HG02885 (cell line): ENCODE results near the gene ADCY7.
"Not testable (repeated sequence)": the region's sequence is repeated elsewhere in the genome, so short reads cannot be mapped to it uniquely, and the experiment has no call there.

Experiments used
- ATAC-seq: cut with Tn5 transposase; IDR thresholded peaks from one replicate; pipeline ENCODE4 v1.9.1; 2021; ENCODE audit warnings: mild to moderate bottlenecking; ENCODE audit not compliant: unreplicated experiment, poor library complexity

Gene ADCY7

DNA sequence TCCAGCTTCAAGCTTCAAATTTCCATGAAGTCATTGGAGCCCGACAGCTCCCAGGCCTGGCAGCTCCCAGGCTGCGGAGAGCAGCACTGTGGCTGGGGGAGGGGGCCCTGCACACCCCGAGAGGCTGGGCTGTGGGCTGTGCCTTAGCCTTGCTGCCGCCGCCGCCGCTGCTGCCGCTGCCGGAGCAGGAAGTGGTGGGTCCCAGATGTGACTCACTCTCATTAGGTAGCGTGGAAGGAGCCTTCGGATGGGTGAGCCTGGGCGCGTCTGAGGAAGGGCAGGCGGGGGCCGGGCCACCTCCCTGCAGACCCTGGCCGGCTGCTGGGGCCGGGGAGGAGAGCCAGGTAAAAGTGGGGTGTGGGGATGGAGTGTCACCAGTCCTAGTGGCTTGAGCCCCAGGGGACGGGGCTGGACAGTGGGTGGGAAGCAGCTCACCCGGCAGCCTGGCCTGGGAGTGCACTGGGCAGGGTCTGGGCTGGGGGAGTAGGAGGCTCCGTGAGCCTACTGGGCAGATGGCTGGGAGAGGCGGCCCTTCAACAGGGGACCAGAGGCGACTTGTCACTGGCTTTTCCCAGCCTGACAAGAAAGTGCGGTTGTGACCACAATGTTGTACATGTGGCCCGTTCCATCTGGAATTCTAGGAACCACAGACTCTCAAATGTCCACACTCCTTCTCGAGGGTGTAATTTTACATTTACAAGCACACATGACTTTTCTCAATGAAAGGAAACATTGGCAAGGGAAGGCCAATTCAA is at the start of gene ADCY7:
ADCY7 (plus strand) TSS at position 215 of the 755 bp plus-strand sequence. CDS start 21,629 bp downstream, outside the sequence.
- peak; percentile 87 for ATAC-seq

DNA sequence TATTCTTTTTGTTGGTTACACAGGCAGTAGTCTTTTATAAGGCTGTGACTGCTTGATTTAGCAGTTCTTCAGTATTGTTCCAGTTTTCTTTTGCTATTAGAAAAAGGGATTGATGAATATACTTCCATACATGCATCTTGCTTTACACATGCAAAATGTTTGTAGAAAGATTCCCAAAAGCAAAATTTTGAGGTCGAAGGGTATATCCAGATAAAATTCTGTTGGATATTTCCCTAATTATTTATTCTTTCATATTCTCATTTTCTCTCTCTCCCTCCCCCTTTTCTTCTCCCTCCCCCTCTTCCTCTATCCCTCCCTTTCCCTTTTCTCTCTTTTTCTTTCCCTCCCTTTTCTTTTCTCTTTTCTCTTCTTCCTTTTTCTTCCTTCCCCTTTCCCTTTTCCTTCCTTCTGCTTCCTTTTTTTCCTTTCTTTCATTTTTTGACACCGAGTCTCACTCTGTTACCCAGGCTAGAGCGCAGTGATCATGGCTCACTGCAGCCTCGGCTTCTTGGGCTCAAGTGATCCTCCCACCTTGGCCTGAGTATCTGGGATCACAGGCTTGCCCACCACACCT is 46.9 kb upstream of the ADCY7 start:
- no peak for ATAC-seq

DNA sequence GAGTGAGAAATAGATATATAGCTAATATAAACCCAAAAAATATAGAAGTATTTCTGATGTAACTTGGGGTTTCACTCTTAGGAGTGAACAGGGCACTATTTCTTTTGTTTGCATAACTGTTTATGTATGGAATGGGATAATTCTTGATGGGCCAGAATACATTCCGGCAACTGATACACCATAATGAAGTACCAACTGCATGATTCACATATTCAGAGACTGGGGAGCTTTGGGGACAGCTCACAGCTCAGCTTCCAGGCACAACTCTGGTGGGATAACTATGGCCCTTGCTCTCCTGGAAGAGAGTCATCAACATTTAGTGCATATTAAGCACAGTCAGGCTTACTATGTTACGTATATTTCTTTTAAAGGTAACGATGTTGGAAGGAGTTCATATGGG is 42.1 kb upstream of the ADCY7 start:
- ATAC-seq: no peak

DNA sequence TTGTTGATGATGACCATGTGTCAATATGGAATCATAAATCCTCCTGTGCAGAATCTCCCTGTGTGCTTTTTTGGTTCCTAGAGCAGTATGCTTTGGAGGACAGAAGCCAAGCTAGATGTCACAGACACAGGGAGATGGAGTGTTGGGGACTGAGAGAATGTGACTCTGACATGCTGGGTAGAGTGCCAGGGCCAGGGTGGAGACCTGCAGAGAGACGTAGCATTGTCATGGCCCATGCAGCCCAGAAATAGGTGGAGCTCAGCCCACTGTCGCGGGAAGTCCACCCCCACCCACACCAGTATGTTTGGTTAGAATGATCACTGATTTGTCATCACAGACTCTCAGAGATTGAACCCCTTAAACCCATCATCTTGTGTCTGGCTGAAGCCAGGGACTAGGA is 39.2 kb upstream of the ADCY7 start:
- ATAC-seq: no peak

DNA sequence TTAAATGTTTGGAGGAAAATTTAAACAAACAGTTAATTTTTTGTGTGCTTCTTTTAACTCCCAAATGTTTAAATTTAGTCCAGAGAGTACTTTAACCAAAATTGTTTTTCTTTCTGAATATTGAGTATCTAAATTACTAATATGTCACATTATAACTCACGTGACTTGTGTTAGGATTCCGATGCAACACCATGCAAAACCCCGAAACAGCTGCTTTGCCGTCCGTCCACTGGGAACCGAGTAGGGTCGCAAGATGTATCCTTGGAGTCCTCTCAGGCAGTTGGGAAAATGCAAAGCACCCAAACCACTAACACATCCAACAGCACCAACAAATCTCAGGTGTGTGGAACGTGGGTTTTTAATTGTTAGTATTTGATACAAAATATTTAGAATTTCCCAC is 38.7 kb upstream of the ADCY7 start:
- ATAC-seq: no peak

DNA sequence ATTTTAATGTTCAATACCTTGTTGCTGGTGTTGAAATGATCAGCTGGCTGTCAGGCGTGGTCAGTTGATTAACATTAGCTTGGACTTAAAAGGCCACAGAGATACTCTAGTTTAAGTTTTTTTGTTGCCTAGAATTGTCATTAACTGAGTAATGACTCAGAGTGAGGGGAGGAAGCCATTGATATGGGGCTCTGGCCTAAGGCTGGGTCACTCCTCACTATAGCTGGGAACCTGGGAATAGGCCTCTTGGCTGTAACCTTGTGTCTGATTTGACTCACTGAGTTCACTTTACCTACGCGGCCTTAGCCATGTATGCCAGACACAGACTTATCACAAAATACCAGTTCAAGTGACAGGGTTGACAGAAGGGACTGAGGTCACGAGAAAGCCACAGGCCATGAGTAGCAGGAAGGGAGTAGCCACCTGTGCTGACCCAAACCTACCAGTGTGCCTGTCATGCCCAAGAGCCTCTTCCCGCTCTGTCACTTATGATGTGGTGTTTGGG is 37.9 kb upstream of the ADCY7 start:
- no peak for ATAC-seq

DNA sequence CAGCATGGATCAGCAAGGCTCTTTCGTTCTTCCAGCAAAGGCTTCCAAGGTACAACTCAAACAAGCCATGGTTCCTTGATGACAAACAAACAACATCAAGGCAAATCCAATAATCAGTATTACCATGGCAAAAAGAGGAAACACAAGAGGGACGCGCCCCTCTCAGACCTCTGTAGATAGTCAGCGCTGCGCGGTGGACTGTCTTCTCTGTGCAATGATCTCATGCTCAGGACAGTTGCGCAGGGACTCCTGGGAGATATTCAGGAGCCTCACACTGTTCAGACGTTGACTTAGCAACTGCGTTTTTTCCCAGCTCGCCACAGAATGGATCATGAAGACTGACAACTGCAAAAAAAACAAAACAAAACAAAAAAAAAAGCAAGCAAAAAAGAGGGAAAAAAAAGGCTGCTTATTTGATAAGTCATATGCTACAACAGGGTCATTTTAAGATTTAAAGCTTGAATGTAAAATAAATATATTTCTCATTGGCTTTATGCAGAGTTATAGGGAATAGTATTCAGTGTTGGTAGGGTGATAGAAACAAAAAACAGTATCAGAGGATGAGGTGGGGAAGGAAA is 37.1 kb upstream of the ADCY7 start:
- no peak for ATAC-seq

DNA sequence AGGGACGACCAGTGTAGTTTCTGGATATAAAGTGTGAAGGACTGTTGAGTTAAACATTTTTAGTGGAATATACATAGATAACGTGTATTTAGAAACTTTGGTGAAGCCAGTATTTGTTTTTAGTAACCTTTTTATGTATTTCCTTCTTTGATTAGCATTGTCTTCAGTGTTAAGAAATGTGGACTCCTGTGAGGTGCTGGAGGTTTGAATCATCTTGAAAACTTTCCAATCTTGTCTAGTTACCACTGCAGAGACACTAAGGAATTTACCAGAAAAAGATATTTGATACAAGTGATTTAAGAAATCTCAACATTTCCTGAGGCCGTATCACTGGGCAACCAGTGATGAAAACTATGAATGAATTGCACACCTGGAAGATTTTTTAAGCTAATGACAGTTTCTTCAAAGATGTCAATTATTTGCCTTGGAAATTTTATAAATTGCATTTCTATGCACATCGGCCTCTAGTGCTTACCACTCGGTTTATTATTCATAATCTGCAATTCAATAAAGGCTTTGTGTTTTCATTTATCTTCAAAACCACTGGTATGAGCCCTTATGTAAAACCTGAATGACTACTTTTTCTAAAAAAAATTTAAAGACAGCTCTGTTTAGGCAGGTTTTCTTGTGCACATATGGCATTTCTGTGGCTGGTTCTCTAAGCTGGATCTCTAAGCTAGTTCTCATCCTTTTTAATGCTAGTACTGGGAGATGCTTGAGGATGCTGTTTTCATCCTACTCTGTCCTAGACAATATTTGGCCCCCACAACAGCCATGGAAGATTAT is 31.4 kb upstream of the ADCY7 start:
- ATAC-seq: no peak

DNA sequence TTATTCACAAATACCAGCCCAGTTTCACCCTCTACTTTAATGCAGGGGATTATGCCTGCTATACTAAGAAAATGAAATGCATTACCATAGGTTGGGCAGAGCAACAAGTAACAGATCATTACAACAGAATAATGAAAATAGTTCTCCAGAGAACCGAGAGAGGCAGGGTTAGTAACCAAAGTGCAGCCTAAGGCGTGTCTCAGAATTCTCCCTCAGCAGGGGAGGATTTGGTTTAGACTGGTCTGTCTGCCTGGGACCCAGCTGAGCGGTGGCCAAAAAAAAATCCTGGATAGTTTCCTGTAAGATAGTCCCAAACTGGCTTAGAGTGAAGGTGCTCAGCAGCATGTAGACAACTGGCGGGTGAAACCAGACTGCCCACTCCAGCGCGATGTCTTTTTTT is 30.8 kb upstream of the ADCY7 start:
- no peak for ATAC-seq

DNA sequence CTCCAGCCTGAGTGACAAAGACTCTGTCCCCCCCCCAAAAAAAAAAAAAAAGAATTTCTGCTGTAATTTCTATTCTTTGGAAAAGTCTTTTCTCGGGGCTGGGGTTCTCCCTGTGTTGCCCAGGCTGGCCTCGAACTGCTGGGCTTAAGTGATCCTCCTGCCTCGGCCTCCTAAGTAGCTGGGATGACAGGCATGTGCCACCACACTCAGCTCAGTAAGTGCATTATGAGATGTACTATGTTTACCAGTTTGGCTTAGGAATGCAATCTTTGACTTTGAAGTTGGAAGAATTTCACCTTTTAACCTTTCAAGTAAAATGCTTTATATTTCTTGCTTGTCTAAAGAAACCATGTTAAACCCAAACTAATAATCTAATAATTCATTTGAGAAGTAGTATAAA is 28.0 kb upstream of the ADCY7 start:
- ATAC-seq: no peak

DNA sequence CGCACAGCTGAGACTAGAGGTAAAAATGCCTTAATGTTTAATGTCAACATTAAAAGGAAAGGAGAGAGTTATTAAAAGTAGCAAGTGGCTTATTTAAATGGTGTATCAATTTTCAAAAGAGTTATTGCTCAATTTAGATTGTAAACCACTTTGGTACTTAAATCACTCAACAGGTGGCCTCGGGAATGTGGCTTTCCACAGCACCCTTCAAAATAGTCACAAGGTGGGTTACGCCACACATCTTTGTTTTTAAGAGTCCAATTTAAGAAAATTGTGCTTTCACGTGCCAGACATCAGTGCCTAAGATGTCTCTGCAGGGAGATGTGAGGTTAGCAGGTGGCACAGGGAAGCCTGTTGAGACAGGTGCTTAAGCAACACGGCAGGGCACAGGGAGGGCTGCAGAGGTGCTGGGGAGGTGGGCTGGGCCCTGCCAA is 27.5 kb upstream of the ADCY7 start:
- no peak for ATAC-seq

DNA sequence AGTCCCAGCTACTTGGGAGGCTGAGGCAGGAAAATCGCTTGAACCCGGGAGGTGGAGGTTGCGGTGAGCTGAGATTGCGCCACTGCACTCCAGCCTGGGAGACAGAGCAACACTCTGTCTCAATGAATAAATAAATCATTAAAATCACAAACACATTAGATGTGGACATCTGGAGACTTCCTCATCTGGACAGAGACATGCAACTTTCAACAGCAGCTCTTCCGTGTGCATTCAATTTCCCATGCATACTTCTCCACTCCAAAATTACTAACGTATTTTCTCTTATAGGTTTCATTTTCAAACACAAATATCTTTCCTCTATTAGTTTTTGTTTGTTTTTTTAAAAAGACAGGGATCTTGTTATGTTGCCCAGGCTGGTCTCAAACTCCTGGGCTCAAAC is 23.3 kb upstream of the ADCY7 start:
- ATAC-seq: not testable (repeated sequence)

DNA sequence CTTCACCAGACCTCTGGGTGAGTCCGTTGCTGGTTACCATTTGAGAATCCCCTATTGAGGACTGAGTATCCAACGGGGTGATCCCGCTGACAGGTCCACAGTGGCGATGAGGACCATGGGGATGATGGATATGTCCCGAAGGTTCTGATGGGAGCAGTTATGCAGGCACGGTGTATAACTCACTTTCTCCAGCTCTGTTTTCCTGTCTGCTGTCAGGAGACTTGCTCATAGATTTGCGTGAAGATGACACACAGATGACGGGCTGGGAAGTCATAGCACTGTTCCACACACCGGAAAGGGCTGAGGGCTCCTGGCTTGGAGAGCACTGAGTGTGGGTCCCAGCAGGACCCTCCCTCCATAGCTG is 22.2 kb upstream of the ADCY7 start:
- no peak for ATAC-seq

DNA sequence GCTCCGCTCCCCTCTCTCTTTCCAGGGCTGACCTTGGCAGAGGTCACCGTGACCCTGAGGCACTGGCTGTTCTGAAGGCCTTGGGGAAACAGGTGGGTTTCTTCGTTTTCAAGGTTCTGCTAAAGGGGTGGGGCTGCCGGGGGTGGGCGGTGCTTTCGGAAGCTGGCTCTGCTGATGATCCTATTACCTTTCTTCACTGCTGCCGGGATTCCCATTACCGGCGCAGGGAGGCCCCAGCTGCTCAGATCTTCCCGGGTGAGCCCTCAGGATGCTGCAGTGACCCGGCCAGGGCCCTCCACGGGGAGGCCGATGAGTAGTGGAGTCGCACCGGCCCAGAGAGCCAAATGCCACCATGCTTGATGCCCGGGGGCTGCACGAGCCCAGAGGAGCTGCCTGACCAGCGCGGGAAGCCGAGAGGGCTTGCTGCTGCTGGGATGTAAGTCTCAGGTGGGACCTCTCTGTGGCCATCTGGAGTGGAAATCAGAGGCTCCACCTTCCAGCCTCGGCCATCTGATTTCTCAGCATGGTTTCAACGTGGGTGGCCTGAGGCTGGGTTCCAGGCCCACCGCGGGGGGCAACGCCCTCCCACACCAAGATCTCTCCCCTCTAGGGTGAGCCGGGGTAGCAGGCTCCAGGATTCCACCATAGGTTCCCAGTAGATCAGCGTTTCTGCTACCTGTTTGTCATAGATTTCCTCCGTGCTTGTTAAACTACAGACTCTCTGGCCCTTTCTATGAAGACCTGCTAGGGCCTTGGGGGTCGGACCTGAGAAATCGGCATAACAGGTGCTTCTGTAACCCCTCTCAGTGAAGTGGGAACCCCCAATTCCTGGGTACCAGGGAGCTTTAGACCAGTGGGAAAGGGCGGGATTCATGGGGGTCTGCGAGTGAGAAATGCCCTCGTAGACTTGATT is 21.6 kb upstream of the ADCY7 start:
- ATAC-seq: no peak

DNA sequence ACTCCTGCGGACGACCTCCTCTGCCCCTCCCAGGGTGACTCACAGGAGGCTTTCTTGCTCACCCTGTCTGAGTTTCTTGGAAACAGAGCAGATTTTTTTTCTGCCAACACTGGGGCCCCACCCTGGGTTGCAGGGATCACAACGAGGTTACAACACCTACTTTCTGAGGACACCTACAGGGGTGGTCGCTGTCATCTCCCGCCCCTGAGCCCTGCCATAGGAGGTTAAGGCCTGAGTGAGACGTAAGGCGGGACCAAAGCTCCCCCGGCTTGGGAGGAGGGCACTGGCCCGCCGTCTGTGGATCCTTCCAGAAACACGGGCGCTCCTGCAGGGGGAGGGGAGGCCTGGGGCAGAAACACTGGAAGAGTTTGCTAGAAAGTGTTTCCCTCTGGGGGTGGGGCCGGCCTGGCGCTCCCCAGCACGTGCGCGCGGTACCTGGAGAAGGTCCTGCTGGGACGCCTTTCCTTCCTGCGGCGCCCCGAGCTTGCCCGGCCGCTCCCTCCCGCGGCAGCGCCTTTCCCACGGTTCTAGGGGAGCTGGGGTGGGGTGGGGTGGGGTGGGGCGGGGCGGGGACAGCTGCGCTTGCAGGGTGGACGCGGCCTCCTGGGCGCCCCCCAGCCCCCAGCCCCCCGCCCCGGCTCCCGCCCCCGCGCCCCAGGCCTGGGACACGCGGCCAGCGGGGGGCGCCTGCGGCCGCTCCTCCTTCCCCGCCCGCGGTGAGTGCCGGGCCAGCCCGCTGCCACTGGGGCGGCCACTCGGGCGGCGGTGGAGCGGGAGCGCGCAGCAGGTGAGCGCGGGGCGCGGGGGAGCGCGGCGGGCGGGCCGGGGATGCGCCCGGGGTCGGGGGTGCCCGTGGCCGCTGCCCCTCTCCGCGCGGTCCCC is 20.7 kb upstream of the ADCY7 start:
- ATAC-seq: peak; percentile 84

DNA sequence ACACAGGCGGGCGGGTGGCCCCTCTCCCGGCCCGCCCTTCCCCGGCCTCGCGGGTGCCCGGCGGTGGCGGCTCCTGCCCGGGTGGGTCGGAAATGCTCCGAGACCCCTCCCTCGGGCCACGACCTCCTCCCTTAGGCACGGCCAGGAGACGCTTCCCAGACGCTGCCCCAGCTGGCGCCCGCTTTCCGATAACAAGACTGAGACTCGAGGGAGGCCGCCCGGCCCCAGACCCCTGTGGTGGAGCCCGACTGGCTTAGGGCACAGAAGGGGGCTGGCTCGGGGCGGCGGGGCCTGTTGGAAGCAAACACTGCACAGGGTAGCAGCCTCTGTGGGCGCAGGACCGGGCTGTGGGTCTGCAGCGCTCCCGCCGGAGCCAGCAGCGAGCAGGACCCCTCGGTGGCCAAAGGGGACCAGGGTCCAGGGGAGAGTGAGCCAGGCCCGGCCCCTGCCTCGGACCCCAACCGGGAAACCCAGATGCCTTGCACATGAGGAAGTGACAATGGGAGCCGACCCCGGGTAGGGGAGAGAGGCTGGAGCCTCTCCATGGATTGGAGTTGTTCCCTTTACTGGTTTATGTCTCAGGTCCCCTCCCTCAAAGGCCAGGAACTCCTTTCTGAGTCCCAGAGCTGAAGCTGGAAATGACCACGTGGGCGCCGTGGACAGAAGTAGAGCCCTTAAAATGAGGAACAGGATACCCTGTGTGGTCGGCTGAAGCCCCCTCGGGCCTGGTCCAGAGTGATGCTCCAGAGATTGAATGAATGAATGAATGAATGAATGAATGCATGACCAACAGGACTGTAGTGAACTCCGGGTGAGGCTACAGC is 19.8 kb upstream of the ADCY7 start:
- ATAC-seq: peak; percentile 23

DNA sequence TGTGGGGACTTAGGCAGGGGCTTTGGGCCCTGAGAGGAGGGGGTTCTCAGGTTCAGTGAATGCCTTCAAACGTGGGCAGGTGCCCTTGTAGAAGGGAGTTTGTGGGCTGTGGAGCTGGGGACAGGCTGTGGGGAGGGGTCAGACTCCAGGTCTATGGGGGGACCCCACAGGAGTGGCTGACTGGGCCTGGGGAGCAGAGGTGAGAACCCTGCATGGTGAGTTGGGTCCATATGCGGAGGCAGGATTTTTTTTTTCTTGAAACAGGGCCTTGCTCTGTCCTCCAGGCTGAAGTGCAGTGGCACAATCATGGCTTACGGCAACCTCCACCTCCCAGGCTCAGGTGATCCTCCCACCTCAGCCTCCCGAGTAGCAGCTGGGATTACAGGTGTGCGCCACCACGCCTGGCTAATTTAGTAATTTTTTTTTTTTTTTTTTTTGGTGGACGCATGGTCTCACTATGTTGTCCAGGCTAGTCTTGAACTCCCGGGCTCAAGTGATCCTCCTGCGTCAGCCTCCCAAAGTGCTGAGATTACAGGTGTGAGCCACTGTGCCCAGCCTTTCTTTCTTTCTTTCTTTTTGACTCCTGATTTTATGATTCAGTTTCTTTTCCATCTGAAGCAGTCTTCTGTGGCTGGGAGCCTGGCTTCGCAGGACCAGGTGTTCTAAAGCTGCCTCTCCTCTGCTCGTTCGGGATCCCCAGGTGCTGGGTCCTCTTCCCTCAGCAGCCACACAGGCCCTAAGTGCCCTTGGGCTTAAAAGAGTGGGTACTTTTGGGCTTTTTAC is 19.0 kb upstream of the ADCY7 start:
- no peak for ATAC-seq
